ENCODE results near the gene METRN.
A peak's percentile ranks its signal among the peaks of the same experiment; 100 is the strongest.

The METRN gene

GRCh38 chr16:678858-679813 lies 35.8 kb upstream of the METRN start (continued):
- TF ChIP-seq ZNF639 (tag by site-specific recombination; IDR thresholded peaks at IDR 0.05), result no peak
- TF ChIP-seq SP7 (tag by site-specific recombination; IDR thresholded peaks at IDR 0.05), result peak; percentile 51
- no peak for TF ChIP-seq ZSCAN18 (tag by site-specific recombination; IDR thresholded peaks at IDR 0.05)
- TF ChIP-seq MZF1 (tag by site-specific recombination; IDR thresholded peaks at IDR 0.05; ENCODE audit: borderline replicate concordance), result no peak
- no peak for TF ChIP-seq SETDB1 (IDR thresholded peaks at IDR 0.05; ENCODE audit: insufficient read length, low read length)
- TF ChIP-seq ZBTB26 (tag by site-specific recombination; optimal IDR thresholded peaks at IDR 0.05), result peak; percentile 74
- TF ChIP-seq ZNF660 (tag by site-specific recombination; IDR thresholded peaks at IDR 0.05), result 0 out of 2 replicates have a peak, but pooled peaks have one; percentile 30
- TF ChIP-seq ZNF155 (tag by site-specific recombination; IDR thresholded peaks at IDR 0.05), result no peak
- TF ChIP-seq ZNF366 (tag by site-specific recombination; conservative IDR thresholded peaks at IDR 0.05), result no peak
- peak; percentile 67; the same call in 1 of the 2 replicates for TF ChIP-seq ZNF18 (tag by site-specific recombination; IDR thresholded peaks at IDR 0.05)
- peak; percentile 62; the same call in 1 of the 2 replicates for TF ChIP-seq YY1 (tag by site-specific recombination; IDR thresholded peaks at IDR 0.05)
- TF ChIP-seq CTCF (tag by site-specific recombination; IDR thresholded peaks at IDR 0.05), result no peak
- no peak for TF ChIP-seq TRIM28 (IDR thresholded peaks at IDR 0.05; ENCODE audit: borderline replicate concordance, low read length)
- TF ChIP-seq ZNF394 (tag by site-specific recombination; IDR thresholded peaks at IDR 0.05; ENCODE audit: borderline replicate concordance), result peak; percentile 66
- TF ChIP-seq ZNF843 (tag by site-specific recombination; IDR thresholded peaks at IDR 0.05), result no peak
- no peak for TF ChIP-seq ZBTB1 (tag by site-specific recombination; IDR thresholded peaks at IDR 0.05)
- no peak for TF ChIP-seq SCRT2 (tag by site-specific recombination; IDR thresholded peaks at IDR 0.05)
- peak; percentile 81 for TF ChIP-seq SP2 (tag by site-specific recombination; IDR thresholded peaks at IDR 0.05)
- TF ChIP-seq KLF7 (tag by site-specific recombination; IDR thresholded peaks at IDR 0.05; ENCODE audit: borderline replicate concordance), result peak; percentile 75; the same call in 1 of the 2 replicates
- no peak for TF ChIP-seq ZNF433 (tag by site-specific recombination; IDR thresholded peaks at IDR 0.05; ENCODE audit: low read depth)
- TF ChIP-seq ZNF654 (tag by site-specific recombination; IDR thresholded peaks at IDR 0.05; ENCODE audit: low read depth), result no peak
- TF ChIP-seq ZNF623 (tag by site-specific recombination; IDR thresholded peaks at IDR 0.05), result no peak
- TF ChIP-seq ZNF221 (tag by site-specific recombination; IDR thresholded peaks at IDR 0.05; ENCODE audit: borderline replicate concordance), result no peak
- no peak for TF ChIP-seq PRDM1 (tag by site-specific recombination; IDR thresholded peaks at IDR 0.05)
- TF ChIP-seq GLI2 (tag by site-specific recombination; IDR thresholded peaks at IDR 0.05; ENCODE audit: borderline replicate concordance, low read depth), result no peak
- TF ChIP-seq ZNF37A (tag by site-specific recombination; IDR thresholded peaks at IDR 0.05), result no peak
- 0 out of 2 replicates have a peak, but pooled peaks have one; percentile 5 for TF ChIP-seq ZNF398 (tag by site-specific recombination; IDR thresholded peaks at IDR 0.05)
- no peak for TF ChIP-seq ZNF548 (tag by site-specific recombination; IDR thresholded peaks at IDR 0.05)
- TF ChIP-seq ZNF354C (tag by site-specific recombination; IDR thresholded peaks at IDR 0.05; ENCODE audit: borderline replicate concordance, low read depth), result no peak
- TF ChIP-seq ZNF561 (tag by site-specific recombination; IDR thresholded peaks at IDR 0.05; ENCODE audit: borderline replicate concordance), result no peak
- no peak for TF ChIP-seq HOXD13 (CRISPR knock-in tag; IDR thresholded peaks at IDR 0.05; ENCODE audit: borderline replicate concordance)

All from HEK293 (cell line).